Measurements from ENCODE around the gene LRTM2. TPM values are rescaled to one million over a fixed set of nuclear protein-coding genes. Genes with fewer than 3 reads are reported as not detected.

LRTM2 gene
- total RNA-seq, 1 experiment from 2014 or later = not detected

GRCh38 chr12:1835211-1836131 lies 15.1 kb downstream of the LRTM2 start:
- Histone ChIP-seq H3K9me3 (replicated peaks) (no peaks in the 10 kb centered on the region; the same call in 1 of the 2 replicates), H3K27me3 (replicated peaks) (peaks cover 71% of the 10 kb centered on the region), H3K36me3 (no peaks in the 10 kb centered on the region), H3K4me1 (replicated peaks) (no peaks in the 10 kb centered on the region; the same call in 1 of the 2 replicates), H3K27ac (no peak overlapping the region), H3K4me3 (no peak overlapping the region)
- no peak for DNase-seq (ENCODE audit: low read depth in 1 of 2, low spot score in 2 of 2)

- no peaks in the 10 kb centered on the region; the same call in 1 of the 2 replicates for H3K9me3 ChIP-seq (replicated peaks)
- H3K4me3 ChIP-seq = no peak overlapping the region
- no peak for DNase-seq (ENCODE audit: low read depth in 1 of 2, low spot score in 2 of 2)
- peaks cover 71% of the 10 kb centered on the region for H3K27me3 ChIP-seq (replicated peaks)
- no peak overlapping the region for H3K27ac ChIP-seq
- H3K4me1 ChIP-seq (replicated peaks) = no peaks in the 10 kb centered on the region; the same call in 1 of the 2 replicates
- H3K36me3 ChIP-seq = no peaks in the 10 kb centered on the region
These were observed 16.0 kb downstream of the LRTM2 start for GRCh38 chr12:1836241-1836803.

- Histone ChIP-seq H3K4me3 (no peak overlapping the region), H3K4me1 (replicated peaks) (no peaks in the 10 kb centered on the region; the same call in 1 of the 2 replicates), H3K27me3 (replicated peaks) (peaks cover 72% of the 10 kb centered on the region), H3K27ac (no peak overlapping the region), H3K36me3 (no peaks in the 10 kb centered on the region), H3K9me3 (replicated peaks) (no peaks in the 10 kb centered on the region)
- no peak for DNase-seq (ENCODE audit: low read depth in 1 of 2, low spot score in 2 of 2)
These were observed 16.6 kb downstream of the LRTM2 start for GRCh38 chr12:1836854-1837421.

GRCh38 chr12:1837541-1838204 lies 17.3 kb downstream of the LRTM2 start:
- no peaks in the 10 kb centered on the region for H3K9me3 ChIP-seq (replicated peaks)
- DNase-seq (ENCODE audit: low read depth in 1 of 2, low spot score in 2 of 2) = no peak
- H3K27me3 ChIP-seq (replicated peaks) = peaks cover 69% of the 10 kb centered on the region
- H3K27ac ChIP-seq = no peak overlapping the region
- H3K4me3 ChIP-seq = no peak overlapping the region
- H3K36me3 ChIP-seq = no peaks in the 10 kb centered on the region
- no peaks in the 10 kb centered on the region; the same call in 1 of the 2 replicates for H3K4me1 ChIP-seq (replicated peaks)

GRCh38 chr12:1838205-1838993 lies 18.0 kb downstream of the LRTM2 start:
- Histone ChIP-seq H3K27me3 (replicated peaks) (peaks cover 69% of the 10 kb centered on the region), H3K36me3 (no peaks in the 10 kb centered on the region), H3K27ac (no peak overlapping the region), H3K4me1 (replicated peaks) (no peaks in the 10 kb centered on the region; the same call in 1 of the 2 replicates), H3K4me3 (no peak overlapping the region), H3K9me3 (replicated peaks) (no peaks in the 10 kb centered on the region)
- DNase-seq (ENCODE audit: low read depth in 1 of 2, low spot score in 2 of 2) = no peak

- Histone ChIP-seq H3K36me3 (no peaks in the 10 kb centered on the region), H3K27ac (no peak overlapping the region), H3K27me3 (replicated peaks) (peaks cover 69% of the 10 kb centered on the region), H3K4me3 (no peak overlapping the region), H3K9me3 (replicated peaks) (no peaks in the 10 kb centered on the region), H3K4me1 (replicated peaks) (no peaks in the 10 kb centered on the region; the same call in 1 of the 2 replicates)
- no peak for DNase-seq (ENCODE audit: low read depth in 1 of 2, low spot score in 2 of 2)
These were observed 18.6 kb downstream of the LRTM2 start for GRCh38 chr12:1838994-1839365.

- H3K36me3 ChIP-seq = no peaks in the 10 kb centered on the region
- H3K4me1 ChIP-seq (replicated peaks) = no peaks in the 10 kb centered on the region; the same call in 1 of the 2 replicates
- H3K9me3 ChIP-seq (replicated peaks) = no peaks in the 10 kb centered on the region
- H3K4me3 ChIP-seq = no peak overlapping the region
- peaks cover 69% of the 10 kb centered on the region for H3K27me3 ChIP-seq (replicated peaks)
- DNase-seq (ENCODE audit: low read depth in 1 of 2, low spot score in 2 of 2) = no peak
- H3K27ac ChIP-seq = no peak overlapping the region
These were observed 19.1 kb downstream of the LRTM2 start for GRCh38 chr12:1839464-1839863.

GRCh38 chr12:1839956-1840951 lies 19.9 kb downstream of the LRTM2 start:
- DNase-seq (ENCODE audit: low read depth in 1 of 2, low spot score in 2 of 2) = no peak
- Histone ChIP-seq H3K27me3 (replicated peaks) (peaks cover 70% of the 10 kb centered on the region), H3K4me1 (replicated peaks) (no peaks in the 10 kb centered on the region; the same call in 1 of the 2 replicates), H3K4me3 (no peak overlapping the region), H3K9me3 (replicated peaks) (no peaks in the 10 kb centered on the region), H3K36me3 (no peaks in the 10 kb centered on the region), H3K27ac (no peak overlapping the region)

GRCh38 chr12:1840981-1841425 lies 20.6 kb downstream of the LRTM2 start:
- no peaks in the 10 kb centered on the region for H3K9me3 ChIP-seq (replicated peaks)
- no peak for DNase-seq (ENCODE audit: low read depth in 1 of 2, low spot score in 2 of 2)
- H3K36me3 ChIP-seq = no peaks in the 10 kb centered on the region
- no peak overlapping the region for H3K27ac ChIP-seq
- no peak overlapping the region for H3K4me3 ChIP-seq
- peaks cover 69% of the 10 kb centered on the region for H3K27me3 ChIP-seq (replicated peaks)
- no peaks in the 10 kb centered on the region; the same call in 1 of the 2 replicates for H3K4me1 ChIP-seq (replicated peaks)

- no peak overlapping the region for H3K4me3 ChIP-seq
- H3K9me3 ChIP-seq (replicated peaks) = no peaks in the 10 kb centered on the region
- no peak for DNase-seq (ENCODE audit: low read depth in 1 of 2, low spot score in 2 of 2)
- no peak overlapping the region for H3K27ac ChIP-seq
- no peaks in the 10 kb centered on the region; the same call in 1 of the 2 replicates for H3K4me1 ChIP-seq (replicated peaks)
- peaks cover 72% of the 10 kb centered on the region for H3K27me3 ChIP-seq (replicated peaks)
- no peaks in the 10 kb centered on the region for H3K36me3 ChIP-seq
These were observed 21.3 kb downstream of the LRTM2 start for GRCh38 chr12:1841586-1842182.

- H3K9me3 ChIP-seq (replicated peaks) = no peaks in the 10 kb centered on the region
- H3K36me3 ChIP-seq = no peaks in the 10 kb centered on the region
- H3K27ac ChIP-seq = no peak overlapping the region
- H3K4me3 ChIP-seq = no peak overlapping the region
- H3K27me3 ChIP-seq (replicated peaks) = peaks cover 79% of the 10 kb centered on the region
- H3K4me1 ChIP-seq (replicated peaks) = no peaks in the 10 kb centered on the region; the same call in 1 of the 2 replicates
- no peak for DNase-seq (ENCODE audit: low read depth in 1 of 2, low spot score in 2 of 2)
These were observed 22.0 kb downstream of the LRTM2 start for GRCh38 chr12:1842183-1842904.

Measured in SJSA1 (cell line).